ENCODE data around the gene MIPOL1. TPM values are rescaled to one million over a fixed set of nuclear protein-coding genes. Genes with fewer than 3 reads are reported as not detected.

Gene MIPOL1
- total and polyA plus RNA-seq, 2 of the 13 experiments (the other 11 are each of a cell fraction or from before 2014, with no cell fraction given): 8.6 to 34.2 TPM

DNA sequence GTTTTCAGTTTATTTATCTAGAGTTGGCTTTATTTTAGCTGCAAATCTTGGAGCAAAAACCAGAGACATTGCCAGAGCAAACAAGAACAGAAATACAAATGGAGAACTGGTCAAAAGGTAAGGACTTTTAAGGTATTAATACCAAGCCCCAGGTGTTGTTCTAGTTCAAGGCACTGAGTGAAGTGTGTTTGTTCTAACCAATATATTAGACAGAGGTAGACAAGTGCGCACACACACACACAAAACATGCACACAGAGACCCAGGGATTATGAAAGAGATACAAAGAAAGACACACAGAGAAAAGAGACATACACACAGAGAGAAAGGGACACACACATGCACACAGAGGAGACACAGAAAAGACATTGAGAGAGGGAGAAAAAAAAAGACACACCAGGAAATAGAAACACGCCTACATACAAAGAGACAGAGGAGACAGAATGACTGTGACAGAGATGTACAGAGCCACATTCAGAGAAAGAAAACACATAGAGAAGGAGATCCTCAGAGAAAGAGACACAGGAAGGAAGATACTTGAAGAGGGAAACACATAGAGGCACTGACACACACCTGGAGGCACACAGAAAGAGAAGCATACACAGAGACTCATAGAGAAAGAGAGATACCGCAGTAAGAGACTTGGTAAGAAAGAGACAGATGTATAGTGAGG lies 50.2 kb downstream of the MIPOL1 start:
- peaks cover 42% of the 10 kb centered on the region for H3K4me1 ChIP-seq (ENCODE audit: insufficient read depth, low read length)
- H4K20me1 ChIP-seq (ENCODE audit: insufficient read depth, low read length): no peaks in the 10 kb centered on the region
- no peak overlapping the region for H2AFZ ChIP-seq (ENCODE audit: low read length)
- ChIA-PET POLR2A (interaction anchor here (1.2 to 2.2 kb wide), 2 partner anchors 341 to 347 kb away, joined by 3 to 6 read pairs; partner anchors contain the start of genes FOXA1 and TTC6), CTCF (ENCODE audit: low intra/inter-chr PET ratio, low total read pairs) (interaction anchor here (3.0 to 4.0 kb wide), 3 partner anchors 318 to 627 kb away, joined by 45 to 77 read pairs (median 51); partner anchors contain the start of genes FOXA1 and TTC6)
- peak; percentile 21; the same call in 2 of the 3 replicates for ATAC-seq
- no peak for FAIRE-seq
- H3K27ac ChIP-seq (ENCODE audit: extremely low read length, insufficient read depth, low read length): peak overlapping the region; percentile 7
- no peaks in the 10 kb centered on the region for H3K27me3 ChIP-seq (ENCODE audit: control insufficient read depth in 1 of 2, insufficient read depth in 2 of 2, low read length in 2 of 2)
- in situ Hi-C loops (cut with HindIII; ENCODE audit: extremely low pct_ligation_motif_present, low pct_unique_long_range_greater_than_20kb) (loop anchor here (10.0 kb wide), 1 partner anchor 457 kb away; no protein-coding TSS in a partner anchor), intact Hi-C loops (cut with micrococcal nuclease; ENCODE audit: unreplicated experiment) (loop anchor here (5.0 to 10.0 kb wide), 2 partner anchors 299 to 767 kb away; no protein-coding TSS in a partner anchor)
- BruUV-seq (replicated peaks): no TSS peak
- 95% methylated on average over 3 of the region's 3 CpGs for WGBS (ENCODE audit: low lambda C conversion rate)
- peaks cover 0 to 7% of the 10 kb centered on the region in 2 experiments; a peak in 1 of 5 replicates for H3K36me3 ChIP-seq (replicated peaks in 1 of 2; ENCODE audit: control insufficient read depth in 1 of 2, insufficient read depth in 2 of 2, low read length in 2 of 2)
- DNase-seq (ENCODE audit: low spot score): no peak
- H3K4me2 ChIP-seq (ENCODE audit: low read depth, low read length): no peak overlapping the region
- no peaks in the 10 kb centered on the region for H3K9me3 ChIP-seq (ENCODE audit: low read length)
- H3K9ac ChIP-seq (ENCODE audit: insufficient read depth, low read depth, low read length): no peak overlapping the region
- H3K79me2 ChIP-seq (ENCODE audit: insufficient read depth, low read length): no peaks in the 10 kb centered on the region
- H3K4me3 ChIP-seq (replicated peaks in 1 of 3; ENCODE audit: insufficient read depth in 1 of 3, low read depth in 2 of 3, low read length in 3 of 3): no peak overlapping the region
- TF ChIP-seq FOXO1 (CRISPR knock-in tag; IDR thresholded peaks at IDR 0.05) (no peak), ZNF282 (IDR thresholded peaks at IDR 0.05; ENCODE audit: partially characterized antibody) (peak; percentile 85), ZSCAN25 (CRISPR knock-in tag; IDR thresholded peaks at IDR 0.05) (0 out of 2 replicates have a peak, but pooled peaks have one; percentile 39), GATAD2A (CRISPR knock-in tag; IDR thresholded peaks at IDR 0.05) (0 out of 2 replicates have a peak, but pooled peaks have one; percentile 10), SOX6 (IDR thresholded peaks at IDR 0.05) (peak; percentile 66; the same call in 1 of the 2 replicates), SOX6 (CRISPR knock-in tag; IDR thresholded peaks at IDR 0.05) (no peak), ZNF496 (CRISPR knock-in tag; IDR thresholded peaks at IDR 0.05; ENCODE audit: insufficient replicate concordance) (no peak), FOXK2 (IDR thresholded peaks at IDR 0.05) (peak; percentile 54; the same call in 1 of the 2 replicates), FOXA1 (IDR thresholded peaks at IDR 0.05) (0 out of 2 replicates have a peak, but pooled peaks have one; percentile 9), FOXA1 (CRISPR knock-in tag; IDR thresholded peaks at IDR 0.05) (no peak), FOXP1 (IDR thresholded peaks at IDR 0.05) (0 out of 2 replicates have a peak, but pooled peaks have one; percentile 14), FOXP1 (CRISPR knock-in tag; IDR thresholded peaks at IDR 0.05) (no peak), TEAD3 (CRISPR knock-in tag; optimal IDR thresholded peaks at IDR 0.05; ENCODE audit: borderline replicate concordance) (peak; percentile 16), ATF1 (CRISPR knock-in tag; IDR thresholded peaks at IDR 0.05) (peak; percentile 39; the same call in 1 of the 2 replicates), SP1 (IDR thresholded peaks at IDR 0.05) (0 out of 2 replicates have a peak, but pooled peaks have one; percentile 7), SP1 (CRISPR knock-in tag; IDR thresholded peaks at IDR 0.05) (no peak), FOSL2 (CRISPR knock-in tag; IDR thresholded peaks at IDR 0.05) (no peak), ZNF33A (CRISPR knock-in tag; IDR thresholded peaks at IDR 0.05; ENCODE audit: borderline replicate concordance) (no peak), SCMH1 (CRISPR knock-in tag; IDR thresholded peaks at IDR 0.05; ENCODE audit: borderline replicate concordance) (no peak), ATM (IDR thresholded peaks at IDR 0.05; ENCODE audit: borderline replicate concordance) (0 out of 2 replicates have a peak, but pooled peaks have one; percentile 50), ZNF557 (CRISPR knock-in tag; IDR thresholded peaks at IDR 0.05) (no peak), ATF7 (IDR thresholded peaks at IDR 0.05) (0 out of 2 replicates have a peak, but pooled peaks have one; percentile 11), ATF7 (CRISPR knock-in tag; IDR thresholded peaks at IDR 0.05) (no peak)
- TF ChIP-seq, protein P1, sequence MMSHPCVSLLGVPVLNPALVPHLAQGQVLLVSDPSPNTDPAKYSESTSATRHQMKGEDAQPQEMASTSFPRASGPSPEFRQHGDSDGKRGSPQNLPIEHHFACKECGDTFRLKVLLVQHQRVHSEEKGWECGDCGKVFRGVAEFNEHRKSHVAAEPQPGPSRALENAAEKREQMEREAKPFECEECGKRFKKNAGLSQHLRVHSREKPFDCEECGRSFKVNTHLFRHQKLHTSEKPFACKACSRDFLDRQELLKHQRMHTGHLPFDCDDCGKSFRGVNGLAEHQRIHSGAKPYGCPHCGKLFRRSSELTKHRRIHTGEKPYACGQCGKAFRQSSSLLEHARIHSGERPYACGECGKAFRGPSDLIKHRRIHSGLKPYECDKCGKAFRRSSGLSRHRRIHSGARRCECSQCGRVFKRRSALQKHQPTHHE (CRISPR knock-in tag; IDR thresholded peaks at IDR 0.05; ENCODE audit: borderline replicate concordance): no peak
- TF ChIP-seq, protein P2, sequence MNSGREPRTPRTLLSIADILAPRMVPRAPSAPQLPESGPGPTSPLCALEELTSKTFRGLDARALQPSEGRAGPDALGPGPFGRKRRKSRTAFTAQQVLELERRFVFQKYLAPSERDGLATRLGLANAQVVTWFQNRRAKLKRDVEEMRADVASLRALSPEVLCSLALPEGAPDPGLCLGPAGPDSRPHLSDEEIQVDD (CRISPR knock-in tag; IDR thresholded peaks at IDR 0.05; ENCODE audit: borderline replicate concordance): no peak
- TF ChIP-seq, protein P3, sequence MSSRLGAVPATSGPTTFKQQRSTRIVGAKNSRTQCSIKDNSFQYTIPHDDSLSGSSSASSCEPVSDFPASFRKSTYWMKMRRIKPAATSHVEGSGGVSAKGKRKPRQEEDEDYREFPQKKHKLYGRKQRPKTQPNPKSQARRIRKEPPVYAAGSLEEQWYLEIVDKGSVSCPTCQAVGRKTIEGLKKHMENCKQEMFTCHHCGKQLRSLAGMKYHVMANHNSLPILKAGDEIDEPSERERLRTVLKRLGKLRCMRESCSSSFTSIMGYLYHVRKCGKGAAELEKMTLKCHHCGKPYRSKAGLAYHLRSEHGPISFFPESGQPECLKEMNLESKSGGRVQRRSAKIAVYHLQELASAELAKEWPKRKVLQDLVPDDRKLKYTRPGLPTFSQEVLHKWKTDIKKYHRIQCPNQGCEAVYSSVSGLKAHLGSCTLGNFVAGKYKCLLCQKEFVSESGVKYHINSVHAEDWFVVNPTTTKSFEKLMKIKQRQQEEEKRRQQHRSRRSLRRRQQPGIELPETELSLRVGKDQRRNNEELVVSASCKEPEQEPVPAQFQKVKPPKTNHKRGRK (CRISPR knock-in tag; IDR thresholded peaks at IDR 0.05): peak; percentile 62; the same call in 1 of the 2 replicates
